ENCODE measurements around the gene PRPF40A. TPM values are rescaled to one million over a fixed set of nuclear protein-coding genes. Genes with fewer than 3 reads are reported as not detected.

PRPF40A gene
- total and polyA plus RNA-seq, 9 of the 15 experiments (the other 6 are each of a cell fraction or from before 2014, with no cell fraction given): 168 to 304 (median 264) TPM

DNA sequence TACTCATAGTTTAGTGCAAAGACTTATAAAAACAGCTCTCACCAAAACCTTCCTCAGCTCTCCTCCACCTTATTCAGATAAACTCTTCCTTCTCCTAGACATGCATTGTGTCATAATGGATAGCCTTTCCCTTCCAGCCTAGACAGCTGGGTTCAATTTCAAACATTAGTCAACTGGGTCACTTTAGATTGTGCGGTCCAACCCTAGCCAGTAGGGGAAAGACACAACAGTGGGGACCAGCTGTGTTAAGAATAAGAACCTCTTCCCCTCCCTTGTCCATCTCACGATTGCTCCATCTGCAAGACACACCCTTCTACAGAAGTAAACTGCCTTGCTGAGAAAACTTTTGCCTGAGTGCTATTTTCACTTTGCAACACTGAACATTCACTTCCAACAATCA lies 8.5 kb downstream of the PRPF40A start (continued):
- TF ChIP-seq ZC3H8 (IDR thresholded peaks at IDR 0.05): no peak
- TF ChIP-seq, protein P1, sequence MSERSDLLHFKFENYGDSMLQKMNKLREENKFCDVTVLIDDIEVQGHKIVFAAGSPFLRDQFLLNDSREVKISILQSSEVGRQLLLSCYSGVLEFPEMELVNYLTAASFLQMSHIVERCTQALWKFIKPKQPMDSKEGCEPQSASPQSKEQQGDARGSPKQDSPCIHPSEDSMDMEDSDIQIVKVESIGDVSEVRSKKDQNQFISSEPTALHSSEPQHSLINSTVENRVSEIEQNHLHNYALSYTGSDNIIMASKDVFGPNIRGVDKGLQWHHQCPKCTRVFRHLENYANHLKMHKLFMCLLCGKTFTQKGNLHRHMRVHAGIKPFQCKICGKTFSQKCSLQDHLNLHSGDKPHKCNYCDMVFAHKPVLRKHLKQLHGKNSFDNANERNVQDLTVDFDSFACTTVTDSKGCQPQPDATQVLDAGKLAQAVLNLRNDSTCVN (CRISPR knock-in tag; IDR thresholded peaks at IDR 0.05): no peak

DNA sequence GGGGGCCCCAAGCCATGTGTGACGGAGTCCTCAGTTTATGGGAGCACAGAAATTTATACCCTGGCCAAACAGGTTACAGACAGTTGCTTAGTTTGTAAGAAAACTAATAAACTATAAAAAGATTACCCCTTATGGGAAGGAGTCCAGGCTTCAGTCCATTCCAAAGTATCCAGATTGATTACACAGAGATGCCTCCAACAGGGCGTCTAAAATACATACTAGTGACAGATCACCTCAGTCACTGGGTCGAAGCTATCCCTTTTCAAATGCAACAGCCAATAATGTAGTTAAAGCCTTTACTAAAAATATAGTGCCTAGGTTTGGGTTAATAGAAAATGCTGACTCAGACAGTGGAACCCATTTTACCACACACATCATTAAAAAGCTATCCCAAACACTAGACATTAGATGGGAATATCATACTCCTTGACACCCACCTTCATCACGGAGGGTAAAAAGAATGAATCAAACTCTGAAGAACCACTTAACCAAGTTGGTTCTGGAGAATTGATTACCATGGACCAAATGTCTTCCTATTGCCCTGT lies 10.7 kb downstream of the PRPF40A start:
- H4K20me1 ChIP-seq (replicated peaks; ENCODE audit: control insufficient read depth, insufficient read depth, low read length): no peaks in the 10 kb centered on the region
- POLR2A ChIA-PET: interaction anchor here (0.8 to 1.4 kb wide), 4 partner anchors 8 to 11 kb away, joined by 3 to 4 read pairs (median 3); partner anchors contain the start of gene PRPF40A

More for the DNA sequence above, 10.7 kb downstream of the PRPF40A start:
- Histone ChIP-seq H3K4me3 (no peak overlapping the region), H3K27ac (ENCODE audit: extremely low read depth, low read depth, low read length) (no peak overlapping the region), H3K9me1 (ENCODE audit: control insufficient read depth, insufficient read depth, low read length) (no peaks in the 10 kb centered on the region), H3K4me2 (ENCODE audit: insufficient read depth, low read length) (no peak overlapping the region), H3K27me3 (ENCODE audit: control insufficient read depth in 2 of 2, insufficient read depth in 2 of 2, low read length in 2 of 2) (no peaks in the 10 kb centered on the region), H3K9ac (ENCODE audit: insufficient read depth in 1 of 2, low read depth in 2 of 2, low read length in 2 of 2) (no peak overlapping the region), H3K79me2 (ENCODE audit: control insufficient read depth, insufficient read depth, low read length) (peaks cover 100% of the 10 kb centered on the region), H2AFZ (ENCODE audit: low read depth, low read length) (no peak overlapping the region), H3K9me3 (replicated peaks; ENCODE audit: control insufficient read depth, insufficient read depth, low read depth, low read length) (no peaks in the 10 kb centered on the region; the same call in 1 of the 2 replicates), H3K4me1 (replicated peaks in 1 of 2; ENCODE audit: control insufficient read depth in 2 of 2, insufficient read depth in 2 of 2, low read length in 2 of 2) (no peaks in the 10 kb centered on the region), H3K36me3 (ENCODE audit: control insufficient read depth, insufficient read depth, low read length) (peaks cover 99% of the 10 kb centered on the region)
- in situ Hi-C loops (cut with MboI): no loop called here
- no peak for DNase-seq (ENCODE audit: extremely low read depth in 1 of 4, low spot score in 3 of 4)
- no peak for FAIRE-seq
- TF ChIP-seq EP400 (IDR thresholded peaks at IDR 0.05) (no peak), ARID1B (IDR thresholded peaks at IDR 0.05) (no peak), MAFF (IDR thresholded peaks at IDR 0.05; ENCODE audit: low read length) (peak; percentile 84), MAFG (tag; conservative IDR thresholded peaks at IDR 0.05) (peak; percentile 80), MAFK (IDR thresholded peaks at IDR 0.05; ENCODE audit: low read length) (peak; percentile 83), RFX7 (CRISPR knock-in tag; IDR thresholded peaks at IDR 0.05) (no peak), ZNF316 (IDR thresholded peaks at IDR 0.05) (peak; percentile 92), NRF1 (conservative IDR thresholded peaks at IDR 0.05 in 1 of 2, IDR thresholded peaks at IDR 0.05 in 1 of 2) (no peak), CSDE1 (IDR thresholded peaks at IDR 0.05) (no peak), C11orf30 (IDR thresholded peaks at IDR 0.05; ENCODE audit: low read depth) (peak; percentile 83)
- BruUV-seq (replicated peaks): no TSS peak
- intact Hi-C loops (cut with micrococcal nuclease): no loop called here
- no peak for ATAC-seq
- CTCF ChIA-PET (ENCODE audit: low intra/inter-chr PET ratio): interaction anchor here (1.1 kb wide), 1 partner anchor 10 kb away, joined by 3 read pairs; no protein-coding TSS in a partner anchor
- 92% methylated on average over 4 of the region's 4 CpGs for WGBS (ENCODE audit: insufficient coverage, low coverage, missing lambda C conversion rate)
